Neural cell (in vitro differentiated cells): ENCODE results near the gene DCTN4.

Experiments
- CTCF ChIP-seq: fragments of 450-650 bp; IDR thresholded peaks from 2 replicates; pipeline ENCODE4 v1.5.1; 2014; ENCODE audit warnings: antibody characterized with exemption, mild to moderate bottlenecking, moderate library complexity; ENCODE audit not compliant: poor library complexity, severe bottlenecking
- EP300 ChIP-seq: fragments of 450-650 bp; conservative IDR thresholded peaks from 2 replicates; pipeline ENCODE4 v1.6.1; 2014; ENCODE audit warnings: antibody characterized with exemption, mild to moderate bottlenecking, moderate library complexity; ENCODE audit not compliant: poor library complexity, severe bottlenecking
- EZH2 ChIP-seq: fragments of 200-600, 300-800 bp; shearing (Covaris generic), sonication (generic); IDR thresholded peaks from 2 replicates; pipeline ENCODE4 v1.6.1; 2014; ENCODE audit warnings: antibody characterized with exemption, low read length, borderline replicate concordance, mild to moderate bottlenecking; ENCODE audit not compliant: insufficient read depth, poor library complexity, severe bottlenecking
- MXI1 ChIP-seq: fragments of 450-650 bp; conservative IDR thresholded peaks from 2 replicates; pipeline ENCODE4 v1.6.1; 2014; ENCODE audit warnings: antibody characterized with exemption, mild to moderate bottlenecking; ENCODE audit not compliant: poor library complexity, severe bottlenecking
- TAF1 ChIP-seq: IDR thresholded peaks from 2 replicates; pipeline ENCODE4 v1.6.1; 2012; ENCODE audit warnings: low read depth
- TF ChIP-seq, protein P1 (sequence below): IDR thresholded peaks from 2 replicates; pipeline ENCODE4 v1.6.1; 2012; ENCODE audit warnings: borderline replicate concordance

DNA sequence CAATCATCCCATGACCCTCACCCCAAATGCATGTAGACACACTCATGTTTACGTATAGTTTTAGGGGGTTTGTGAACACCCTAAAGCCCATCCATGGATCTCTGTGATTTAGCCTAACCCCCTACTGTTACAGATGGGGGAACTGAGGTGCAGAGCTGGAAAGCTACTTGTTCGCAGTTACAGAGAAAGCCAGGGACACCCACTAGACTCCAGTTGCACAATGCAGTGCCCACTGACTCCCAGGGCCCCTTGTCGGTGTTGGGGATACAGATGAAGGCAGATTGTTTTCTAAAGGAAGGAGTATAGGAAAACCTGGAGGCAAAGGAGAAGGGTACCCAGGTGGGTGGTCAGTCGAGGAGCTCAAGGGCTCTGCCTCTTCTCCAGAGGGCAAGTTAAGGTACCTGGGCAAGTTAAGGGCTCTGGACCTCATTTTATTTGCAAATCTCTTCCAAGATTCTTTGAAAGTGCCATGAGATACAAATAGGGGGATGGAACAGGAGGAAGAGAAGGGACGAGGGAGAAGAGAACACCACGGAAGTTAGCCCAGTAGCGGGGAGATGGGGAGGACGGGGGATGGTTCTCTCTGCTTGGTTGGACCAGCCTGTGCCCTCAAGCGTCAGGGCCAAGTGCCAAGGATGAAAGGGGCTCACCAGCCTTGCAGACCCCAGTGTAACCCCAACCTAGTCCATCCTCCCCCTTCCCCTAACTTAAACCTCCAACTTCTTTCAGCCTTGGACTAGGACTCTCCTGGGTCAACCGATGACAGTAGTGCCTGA is 96.8 kb downstream of the DCTN4 start:
- TF ChIP-seq CTCF: no peak
- no peak for TF ChIP-seq TAF1
- TF ChIP-seq EP300: no peak
- TF ChIP-seq, protein P1, sequence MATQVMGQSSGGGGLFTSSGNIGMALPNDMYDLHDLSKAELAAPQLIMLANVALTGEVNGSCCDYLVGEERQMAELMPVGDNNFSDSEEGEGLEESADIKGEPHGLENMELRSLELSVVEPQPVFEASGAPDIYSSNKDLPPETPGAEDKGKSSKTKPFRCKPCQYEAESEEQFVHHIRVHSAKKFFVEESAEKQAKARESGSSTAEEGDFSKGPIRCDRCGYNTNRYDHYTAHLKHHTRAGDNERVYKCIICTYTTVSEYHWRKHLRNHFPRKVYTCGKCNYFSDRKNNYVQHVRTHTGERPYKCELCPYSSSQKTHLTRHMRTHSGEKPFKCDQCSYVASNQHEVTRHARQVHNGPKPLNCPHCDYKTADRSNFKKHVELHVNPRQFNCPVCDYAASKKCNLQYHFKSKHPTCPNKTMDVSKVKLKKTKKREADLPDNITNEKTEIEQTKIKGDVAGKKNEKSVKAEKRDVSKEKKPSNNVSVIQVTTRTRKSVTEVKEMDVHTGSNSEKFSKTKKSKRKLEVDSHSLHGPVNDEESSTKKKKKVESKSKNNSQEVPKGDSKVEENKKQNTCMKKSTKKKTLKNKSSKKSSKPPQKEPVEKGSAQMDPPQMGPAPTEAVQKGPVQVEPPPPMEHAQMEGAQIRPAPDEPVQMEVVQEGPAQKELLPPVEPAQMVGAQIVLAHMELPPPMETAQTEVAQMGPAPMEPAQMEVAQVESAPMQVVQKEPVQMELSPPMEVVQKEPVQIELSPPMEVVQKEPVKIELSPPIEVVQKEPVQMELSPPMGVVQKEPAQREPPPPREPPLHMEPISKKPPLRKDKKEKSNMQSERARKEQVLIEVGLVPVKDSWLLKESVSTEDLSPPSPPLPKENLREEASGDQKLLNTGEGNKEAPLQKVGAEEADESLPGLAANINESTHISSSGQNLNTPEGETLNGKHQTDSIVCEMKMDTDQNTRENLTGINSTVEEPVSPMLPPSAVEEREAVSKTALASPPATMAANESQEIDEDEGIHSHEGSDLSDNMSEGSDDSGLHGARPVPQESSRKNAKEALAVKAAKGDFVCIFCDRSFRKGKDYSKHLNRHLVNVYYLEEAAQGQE: no peak
- TF ChIP-seq EZH2: no peak
- no peak for TF ChIP-seq MXI1
